GM21619 (cell line): ENCODE measurements around the gene NUP210.
A peak's percentile ranks its signal among the peaks of the same experiment; 100 is the strongest.
"Not testable (repeated sequence)": the region's sequence is repeated elsewhere in the genome, so short reads cannot be mapped to it uniquely, and the experiment has no call there.

Experiments
- ATAC-seq: cut with Tn5 transposase; IDR thresholded peaks from one replicate; pipeline ENCODE4 v1.9.1; 2021; ENCODE audit not compliant: unreplicated experiment

Gene NUP210

DNA sequence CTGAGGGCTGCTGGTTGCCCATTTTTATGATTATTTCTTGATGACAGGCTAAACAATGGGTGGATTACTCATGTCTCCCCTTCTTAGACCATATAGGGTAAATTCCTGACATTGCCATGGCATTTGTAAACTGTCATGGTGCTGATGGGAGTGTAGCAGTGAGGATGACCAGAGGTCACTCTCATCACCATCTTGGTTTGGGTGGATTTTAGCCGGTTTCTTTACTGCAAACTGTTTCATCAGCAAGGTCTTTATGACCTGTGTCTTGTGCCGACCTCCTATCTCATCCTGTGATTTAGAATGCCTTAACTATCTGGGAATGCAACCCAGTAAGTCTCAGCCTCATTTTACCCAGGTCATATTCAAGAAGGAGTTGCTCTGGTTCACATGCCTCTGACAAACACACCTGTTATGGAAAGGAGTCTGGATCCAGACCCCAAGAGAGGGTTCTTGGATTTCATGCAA, 10.3 kb upstream of the NUP210 start:
- not testable (repeated sequence) for ATAC-seq

DNA sequence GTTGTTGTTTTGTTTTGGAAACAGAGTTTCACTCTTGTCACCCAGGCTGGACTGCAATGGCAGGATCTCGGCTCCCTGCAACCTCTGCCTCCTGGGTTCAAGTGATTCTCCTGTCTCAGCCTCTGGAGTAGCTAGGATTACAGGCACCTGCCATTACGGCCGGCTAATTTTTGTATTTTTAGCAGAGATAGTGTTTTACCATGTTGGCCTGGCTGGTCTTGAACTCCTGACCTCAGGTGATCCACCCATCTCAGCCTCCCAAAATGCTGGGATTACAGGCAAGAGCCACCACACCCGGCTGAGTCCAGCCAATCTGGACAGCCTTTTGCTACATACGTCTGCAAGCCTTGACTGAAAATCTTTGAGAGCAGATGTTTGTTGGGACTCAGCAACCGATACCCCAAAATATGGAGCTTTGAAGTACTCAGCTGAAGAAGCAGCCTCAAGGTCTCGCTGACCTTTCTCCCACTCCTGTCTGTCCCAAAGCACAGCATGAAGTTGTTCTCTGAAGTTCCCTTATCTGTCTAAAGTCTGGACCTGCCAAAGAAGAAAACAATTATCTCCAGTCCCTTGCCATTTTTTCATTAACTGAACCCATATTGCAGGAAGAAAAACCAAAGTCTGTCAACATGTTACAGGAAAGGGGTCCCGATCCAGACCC, 9.6 kb upstream of the NUP210 start:
- no peak for ATAC-seq

DNA sequence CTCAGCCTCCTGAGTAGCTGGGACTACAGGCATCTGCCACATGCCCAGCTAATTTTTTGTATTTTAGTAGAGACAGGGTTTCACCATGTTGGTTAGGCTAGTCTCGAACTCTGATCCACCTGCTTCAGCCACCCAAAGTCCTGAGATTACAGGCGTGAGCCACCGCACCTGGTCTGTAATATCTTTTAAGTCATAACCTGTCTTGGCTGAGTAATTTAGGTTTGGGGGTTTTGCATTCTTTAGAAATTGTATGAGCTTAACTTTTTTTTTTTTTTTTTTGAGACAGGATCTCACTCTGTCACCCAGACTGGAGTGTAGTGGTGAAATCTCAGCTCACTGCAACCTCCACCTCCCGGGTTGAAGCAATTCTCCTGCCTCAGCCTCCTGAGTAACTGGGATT, 8.6 kb upstream of the NUP210 start:
- not testable (repeated sequence) for ATAC-seq

DNA sequence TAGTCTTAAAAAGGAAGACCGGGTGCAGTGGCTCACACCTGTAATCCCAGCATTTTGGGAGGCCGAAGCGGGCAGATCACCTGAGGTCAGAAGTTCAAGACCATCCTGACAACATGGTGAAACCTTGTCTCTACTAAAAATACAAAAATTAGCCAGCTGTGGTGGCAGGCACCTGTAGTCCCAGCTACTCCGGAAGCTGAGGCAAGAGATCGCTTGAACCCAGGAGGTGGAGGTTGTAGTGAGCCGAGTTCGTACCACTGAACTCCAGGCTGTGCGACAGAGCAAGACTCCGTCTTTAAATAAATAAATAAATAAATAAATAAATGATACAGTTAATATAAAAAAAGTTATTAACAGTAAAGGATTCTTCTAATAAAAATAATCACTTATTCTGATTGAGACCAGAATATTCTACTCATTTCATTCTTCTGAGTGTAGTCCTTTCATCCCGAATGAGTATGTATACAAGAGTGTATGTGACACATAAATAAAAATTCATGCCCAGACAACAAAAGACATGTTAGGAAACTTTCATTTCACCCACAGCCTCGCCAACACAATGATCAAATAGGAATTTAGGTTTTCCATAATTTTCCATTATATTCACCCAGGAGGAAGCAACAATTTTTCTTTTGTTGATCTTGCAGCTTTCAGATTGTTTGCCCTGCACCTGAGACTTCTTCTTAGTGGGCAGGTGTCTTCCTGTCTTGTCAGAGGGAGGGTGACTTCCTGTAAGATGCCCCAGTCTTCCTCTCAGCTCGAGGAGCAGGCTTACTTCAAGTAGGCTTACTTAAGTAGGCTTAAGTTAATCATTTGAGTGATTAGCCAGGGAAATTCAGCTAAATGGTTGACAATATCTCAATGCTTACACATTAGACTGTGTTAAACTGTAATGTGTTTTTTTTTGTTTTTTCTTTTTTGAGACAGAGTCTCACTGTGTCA, 7.8 kb upstream of the NUP210 start:
- no peak for ATAC-seq

DNA sequence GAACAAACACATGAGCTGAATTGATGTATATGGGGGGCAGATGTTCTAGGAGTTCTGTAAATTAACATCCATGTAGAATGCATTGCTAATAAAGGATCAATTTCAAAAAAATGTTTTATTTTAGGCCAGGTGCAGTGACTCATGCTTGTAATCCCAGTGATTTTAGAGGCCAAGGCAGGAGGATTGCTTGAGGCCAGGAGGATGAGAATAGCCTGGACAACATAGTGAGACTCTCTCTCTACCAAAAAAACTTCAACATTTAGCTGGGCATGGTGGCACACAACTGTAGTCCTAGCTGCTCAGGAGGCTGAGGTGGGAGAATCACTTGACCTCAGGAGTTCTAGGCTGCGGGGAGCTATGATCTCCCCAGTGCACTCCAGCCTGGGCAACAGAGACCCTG, 6.5 kb upstream of the NUP210 start:
- no peak for ATAC-seq

DNA sequence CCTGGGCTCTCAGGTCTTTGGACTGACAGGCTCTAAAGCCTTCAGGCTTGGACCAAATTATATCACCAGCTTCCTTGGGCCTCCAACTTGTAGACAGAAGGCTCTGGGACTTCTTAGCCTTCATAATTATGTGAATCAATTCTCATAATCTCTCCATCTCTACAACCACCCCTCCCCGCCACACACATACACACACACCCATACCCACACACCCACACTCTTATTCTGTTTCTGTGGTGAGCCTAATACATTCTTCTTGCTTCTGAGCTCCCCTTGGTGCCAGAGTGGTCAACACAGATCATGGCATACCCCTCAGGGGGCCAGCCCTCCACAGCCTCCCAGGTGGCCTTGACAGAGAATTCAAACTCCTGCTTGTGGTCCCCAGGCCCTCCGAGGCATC, 5.6 kb upstream of the NUP210 start:
- no peak for ATAC-seq

DNA sequence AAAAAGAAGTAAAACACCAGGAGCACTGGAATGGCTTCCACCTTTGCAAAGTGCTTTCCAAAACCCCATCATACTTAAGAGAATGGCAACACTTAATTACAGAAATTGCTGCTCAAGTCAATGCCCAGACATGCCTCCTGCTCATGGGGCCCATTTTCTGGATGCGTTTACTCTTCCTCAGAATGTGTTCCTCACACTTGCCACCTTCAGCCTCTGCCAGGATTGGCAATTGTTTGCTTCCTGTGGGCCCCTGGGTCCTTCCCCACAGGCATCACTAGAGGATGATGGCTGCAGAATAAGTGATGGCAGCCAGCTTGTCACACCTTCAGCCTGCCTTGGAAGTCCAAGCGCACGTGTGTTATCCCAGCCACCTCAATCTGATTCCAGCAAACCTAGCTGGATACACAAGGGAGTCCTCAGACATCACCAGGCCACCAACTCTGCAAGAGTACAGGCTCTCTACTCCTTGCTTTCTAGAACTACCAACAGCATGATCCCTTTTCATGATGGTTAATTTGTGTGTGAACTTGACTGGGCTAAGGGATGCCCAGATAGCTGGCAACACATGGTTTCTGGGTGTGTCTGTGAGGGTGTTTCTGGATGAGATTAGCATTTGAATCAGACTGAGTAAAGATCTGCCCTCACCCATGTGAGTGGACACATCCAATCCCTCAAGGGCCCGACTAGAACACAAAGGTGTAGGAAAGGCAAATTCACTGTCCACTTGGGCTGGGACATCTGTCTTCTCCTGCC, 4.9 kb upstream of the NUP210 start:
- ATAC-seq = no peak

DNA sequence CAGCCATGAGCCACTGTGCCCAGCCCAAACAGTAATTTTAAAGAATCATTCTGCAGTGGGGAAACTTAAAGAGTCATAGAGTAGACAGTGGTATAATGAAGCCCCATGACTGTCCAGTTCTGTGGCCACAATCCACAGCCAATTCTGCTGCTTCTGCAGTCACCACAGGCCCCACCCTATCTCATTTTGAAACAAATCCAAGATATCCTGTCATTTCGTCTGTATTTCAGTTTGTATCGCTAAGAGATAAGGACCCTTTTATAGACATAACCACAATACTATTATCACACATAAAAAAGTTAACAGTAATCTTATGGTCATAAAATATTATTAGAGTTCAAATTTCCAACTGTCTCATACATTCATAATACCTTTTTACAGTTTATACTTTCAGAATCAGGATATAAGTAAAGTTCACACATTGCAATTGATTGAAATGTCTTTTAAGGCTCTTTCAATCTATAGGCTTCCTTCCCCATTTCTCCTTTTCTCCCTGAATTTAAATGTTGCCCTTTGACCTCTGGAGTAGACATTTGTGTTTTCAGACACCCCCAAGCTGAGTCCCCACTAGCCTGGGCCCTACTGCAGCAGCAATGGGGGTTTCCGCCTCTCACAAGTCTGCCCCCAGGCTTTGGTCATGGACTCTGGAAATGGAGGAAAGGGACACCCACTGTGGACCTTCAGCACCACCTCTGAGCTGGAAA, 4.2 kb upstream of the NUP210 start:
- ATAC-seq = no peak

DNA sequence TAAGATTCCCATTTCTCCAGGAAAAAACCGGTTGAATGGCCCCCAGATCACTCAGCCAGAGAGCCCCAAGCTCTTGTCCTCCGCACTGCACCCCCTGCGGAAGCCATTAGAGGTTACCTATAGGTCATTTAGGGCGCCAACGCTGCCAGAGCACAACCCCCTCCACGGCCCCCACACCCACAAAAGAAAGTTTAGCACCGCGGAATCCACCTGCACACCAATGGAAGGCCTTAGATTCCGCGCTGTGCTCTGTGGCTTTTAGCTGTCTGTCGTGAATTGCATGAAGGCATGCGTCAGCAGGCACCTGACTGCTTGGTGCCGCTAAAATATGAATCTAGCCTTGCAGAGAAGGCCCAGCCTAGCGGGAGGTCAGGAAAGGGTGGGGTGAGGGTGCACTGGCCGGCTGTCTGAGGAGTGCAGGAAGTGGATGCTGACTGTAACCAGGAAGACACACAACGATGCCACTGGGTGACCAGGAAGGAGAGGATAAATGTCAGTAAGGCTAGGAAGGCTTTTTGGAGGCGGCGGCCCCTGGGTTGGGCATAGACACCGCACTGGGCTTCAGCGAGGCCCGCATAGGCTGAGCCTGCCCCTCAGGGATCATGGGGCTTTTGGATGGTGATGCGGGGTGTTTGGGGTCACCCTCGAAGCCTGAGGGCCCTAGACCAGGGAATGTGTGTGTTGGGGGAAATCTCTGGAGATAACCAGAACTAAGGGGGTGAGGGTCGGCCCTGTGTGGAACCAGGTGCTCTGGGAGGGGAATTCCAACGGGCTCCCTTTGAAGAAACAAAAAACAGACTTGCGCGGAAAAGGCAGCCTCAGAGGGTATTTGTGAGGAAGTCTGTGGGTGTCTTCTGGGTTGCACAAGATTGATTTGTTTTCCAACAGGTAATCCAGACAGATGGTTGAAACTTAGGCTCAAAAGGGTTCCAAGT, 976 bp upstream of the NUP210 start:
- no peak for ATAC-seq

DNA sequence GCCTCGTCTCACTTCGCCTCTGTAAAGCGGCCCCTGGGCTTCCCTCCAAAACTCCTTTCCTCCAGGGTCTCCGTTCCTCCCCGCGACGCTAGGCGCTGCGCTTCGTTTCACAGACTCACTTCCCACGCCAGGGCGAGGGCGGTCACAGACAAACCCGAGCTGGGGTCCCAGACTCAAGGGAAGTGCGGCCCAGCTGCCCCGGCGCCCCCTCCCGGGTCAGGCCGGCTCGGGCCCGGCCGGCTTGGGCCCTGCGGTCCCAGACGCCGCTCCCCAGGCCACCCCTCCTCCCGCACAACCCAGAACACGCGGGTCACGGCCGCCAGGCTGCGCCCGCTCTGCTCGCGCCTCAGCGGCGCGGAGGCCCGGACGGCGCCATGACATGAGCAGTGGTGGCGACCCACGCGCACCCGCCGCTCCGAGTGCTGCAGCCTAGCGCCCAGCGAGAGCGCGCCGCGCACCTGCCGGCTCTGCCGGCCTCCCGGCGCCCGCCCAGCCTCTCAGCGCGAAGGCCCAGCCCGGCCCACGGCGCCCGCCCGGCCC, 547 bp downstream of the NUP210 start:
- peak; percentile 37 for ATAC-seq

DNA sequence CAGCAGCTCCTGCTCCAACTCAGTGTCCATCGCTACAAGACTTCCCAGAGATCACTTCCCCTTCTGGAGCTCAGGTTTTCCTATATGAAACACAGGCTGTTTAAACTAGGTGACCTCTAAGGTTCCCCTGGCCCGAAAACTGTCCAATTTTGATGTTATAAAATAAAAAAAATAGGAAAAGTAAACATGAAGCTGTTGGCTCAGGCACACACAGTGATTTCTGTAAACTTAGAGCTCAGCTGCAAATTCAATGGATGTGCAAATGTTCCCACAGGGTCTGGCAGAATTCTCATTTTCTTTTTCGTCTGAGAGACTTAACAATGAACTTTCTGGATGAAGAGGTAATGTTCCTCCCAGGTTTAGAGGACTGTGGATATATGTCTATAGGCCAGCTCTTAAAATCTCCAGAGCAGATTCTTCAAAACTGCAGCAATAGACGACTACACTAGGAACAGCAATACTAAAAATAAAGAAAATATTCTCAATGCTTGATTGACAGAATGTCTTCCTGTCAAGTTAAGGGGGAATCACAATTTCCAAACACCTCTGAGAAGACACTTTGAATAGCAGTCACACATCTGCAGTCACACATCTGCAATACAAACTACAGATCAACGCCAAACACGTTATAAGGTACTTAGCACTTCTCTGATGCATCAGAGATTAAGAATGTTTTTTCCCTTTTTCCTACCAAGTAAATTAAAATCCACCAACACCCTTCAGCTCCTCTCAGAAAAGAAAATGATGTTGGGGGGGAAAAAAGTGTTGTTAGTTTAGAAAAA, 2.8 kb downstream of the NUP210 start:
- ATAC-seq = no peak

DNA sequence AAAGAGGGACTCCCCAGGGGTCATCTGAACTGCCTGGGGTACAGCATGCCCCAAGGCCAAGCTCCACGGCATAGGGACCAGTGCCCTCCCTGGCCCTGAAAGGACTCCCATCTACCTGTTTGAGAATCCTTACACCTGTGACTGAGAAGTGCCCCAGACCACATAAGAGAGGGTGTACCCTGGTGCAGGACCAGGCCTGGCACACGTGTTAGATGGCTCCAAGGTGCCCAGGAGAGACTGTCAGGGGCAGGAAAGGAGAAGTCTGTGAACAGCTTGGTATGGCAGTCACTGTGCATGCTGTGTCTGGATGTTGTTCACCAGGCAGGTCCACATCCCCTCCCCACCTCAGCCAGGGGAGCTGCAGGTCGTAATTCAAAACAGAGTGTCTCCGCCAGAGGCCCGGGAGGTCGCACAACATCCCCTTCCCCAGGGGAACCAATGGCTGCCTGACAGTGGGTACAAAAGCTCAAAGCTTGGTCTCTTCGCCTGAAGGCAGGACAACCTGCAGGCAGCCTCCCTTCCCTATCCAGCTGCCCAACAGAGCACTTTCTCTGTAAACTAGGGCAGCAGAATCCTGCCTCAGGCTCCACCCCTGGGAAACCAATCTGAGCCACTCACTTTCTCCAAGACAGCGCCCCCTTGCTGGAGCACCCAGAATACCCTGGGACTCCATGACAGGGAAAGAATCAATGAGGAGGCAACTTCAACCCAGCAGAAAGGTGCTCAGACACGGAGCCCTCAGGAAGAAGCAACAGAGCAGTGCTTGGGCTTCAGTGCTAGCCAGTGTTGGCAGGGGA, 3.9 kb downstream of the NUP210 start:
- ATAC-seq = no peak

DNA sequence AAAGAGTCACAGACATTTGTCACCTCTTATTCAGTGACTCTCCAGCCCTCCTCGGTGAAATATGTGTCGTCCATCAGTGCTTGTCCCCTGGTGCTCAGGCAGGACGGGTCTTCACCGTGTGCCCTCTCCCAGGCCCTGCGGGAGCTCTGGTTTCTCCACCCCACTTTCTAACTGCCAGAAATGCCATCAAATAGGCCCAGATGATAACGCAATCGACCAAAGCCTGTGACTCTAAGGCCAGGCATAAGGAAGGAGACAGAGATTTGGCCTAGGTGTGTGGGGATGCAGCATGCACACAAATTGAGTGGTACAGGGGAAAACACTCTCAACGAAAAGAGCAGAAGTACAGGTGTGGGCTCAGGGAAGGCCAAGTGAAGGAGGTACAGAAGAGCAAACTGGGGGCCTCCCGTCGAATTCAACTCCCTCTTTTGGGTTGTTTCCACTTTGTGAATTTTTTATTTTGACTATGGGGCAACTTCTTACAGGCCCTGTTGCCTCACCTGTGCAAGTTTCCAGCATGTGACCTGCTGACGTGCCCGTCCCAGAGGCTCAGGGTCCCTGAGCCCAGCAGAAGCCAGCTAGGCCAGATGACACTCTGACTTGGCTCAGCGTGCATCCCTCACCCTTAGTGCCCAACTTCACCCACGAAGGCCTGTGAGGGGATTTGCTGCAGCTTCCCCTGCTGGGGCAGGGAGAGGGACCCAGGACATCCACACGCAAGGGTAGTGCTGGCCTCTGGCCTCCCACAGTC, 4.7 kb downstream of the NUP210 start:
- ATAC-seq = no peak

DNA sequence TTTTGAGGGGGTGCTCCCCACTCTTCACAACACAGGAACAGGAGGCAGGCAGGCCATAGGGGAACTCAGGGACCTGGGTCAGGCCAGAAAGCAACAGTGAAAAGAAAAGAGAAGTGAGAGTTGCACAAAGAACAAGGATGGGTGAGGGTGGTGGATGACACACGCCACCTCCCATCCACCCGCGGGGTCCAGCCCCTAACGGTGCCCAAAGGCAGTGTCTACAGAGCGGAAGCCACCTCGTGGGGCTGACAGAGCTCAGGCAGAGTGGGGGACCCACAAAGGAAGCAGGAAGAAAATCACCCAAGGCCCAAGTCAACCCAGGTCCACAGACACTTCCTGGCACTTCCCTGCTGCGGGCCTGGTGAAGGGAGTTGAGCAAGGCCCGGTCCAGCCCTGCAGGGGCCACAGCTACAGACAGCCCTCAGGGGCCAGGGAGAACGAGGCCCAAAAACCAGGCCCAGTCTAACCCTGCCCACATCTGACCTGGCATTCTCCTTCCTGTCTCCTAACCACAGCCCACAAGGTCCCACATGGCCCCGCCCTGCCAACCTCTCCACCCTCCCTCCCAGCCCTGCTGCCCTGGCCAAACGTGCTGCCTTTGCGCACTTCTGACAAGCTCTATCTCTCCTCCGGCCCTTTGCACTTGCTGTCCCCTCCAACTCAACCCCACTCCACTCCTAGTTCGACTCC, 5.9 kb downstream of the NUP210 start:
- ATAC-seq = peak; percentile 87

DNA sequence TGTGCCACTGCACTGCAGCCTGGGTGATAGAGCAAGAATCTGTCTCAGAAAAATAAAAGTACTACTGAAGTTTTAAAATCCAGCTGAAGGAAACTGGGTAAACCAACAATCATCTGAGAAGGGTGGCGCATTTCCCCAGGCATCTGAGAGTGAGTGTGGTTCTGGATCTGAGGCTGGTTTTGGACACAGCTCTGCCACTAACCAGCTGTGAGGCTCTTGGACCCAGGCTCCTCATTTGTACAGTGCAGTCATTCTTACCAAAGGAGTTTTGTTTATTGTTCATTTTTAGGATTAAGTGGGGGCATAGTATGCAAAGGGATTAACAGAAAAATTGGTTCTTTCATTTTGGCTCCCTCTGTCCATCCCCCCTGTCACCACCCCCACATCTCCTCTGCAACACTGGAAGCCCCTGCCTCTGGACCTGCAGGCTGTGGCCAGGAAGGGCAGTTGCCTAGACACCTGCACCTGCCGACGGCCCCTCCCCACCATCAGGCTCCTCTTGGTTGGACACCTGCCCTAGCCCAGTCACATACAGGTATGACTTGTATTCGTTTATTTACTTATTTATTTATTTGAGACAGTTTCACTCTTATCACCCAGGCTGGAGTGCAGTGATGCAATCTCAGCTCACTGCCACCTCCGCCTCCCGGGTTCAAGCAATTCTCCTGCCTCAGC, 8.8 kb downstream of the NUP210 start:
- ATAC-seq = no peak

DNA sequence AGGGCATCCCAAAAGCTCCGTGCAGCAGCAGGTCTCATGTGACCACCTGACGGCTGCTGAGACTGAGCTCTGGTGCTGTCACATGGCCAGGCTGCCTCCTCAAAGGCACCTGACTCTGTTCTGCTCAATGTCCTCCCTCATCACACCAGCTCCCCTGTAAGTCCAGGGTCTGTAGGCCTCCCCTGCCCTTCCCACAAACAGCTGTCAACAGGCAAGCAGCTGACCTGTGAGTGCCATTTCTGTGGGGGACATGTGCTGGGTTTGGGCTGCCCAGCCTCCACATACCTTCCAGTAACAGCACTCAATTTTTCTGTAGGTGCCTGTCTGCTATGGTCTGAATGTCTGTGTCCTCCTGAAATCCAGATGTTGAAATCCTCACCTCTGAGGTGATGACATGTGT, 11.2 kb downstream of the NUP210 start:
- no peak for ATAC-seq
